KOPT-K1 (cell line): ENCODE data around the gene FLACC1.

ENCODE experiments used
- H3K27ac ChIP-seq: fragments of 200-600 bp; sonication (generic); 2 replicates; pipeline ENCODE4 v1.5.1; 2016; ENCODE audit warnings: antibody characterized with exemption, mild to moderate bottlenecking, low read depth, low read length; ENCODE audit not compliant: poor library complexity, severe bottlenecking
- H3K36me3 ChIP-seq: fragments of 200-600 bp; sonication (generic); 2 replicates; pipeline ENCODE4 v1.5.1; 2017; ENCODE audit warnings: antibody characterized with exemption, mild to moderate bottlenecking, low read length, moderate library complexity; ENCODE audit not compliant: insufficient read depth
- H3K9me3 ChIP-seq: fragments of 200-600 bp; sonication (generic); 2 replicates; pipeline ENCODE4 v1.5.1; 2017; ENCODE audit warnings: antibody characterized with exemption, low read length, mild to moderate bottlenecking; ENCODE audit not compliant: insufficient read depth, poor library complexity, severe bottlenecking

Gene FLACC1

DNA sequence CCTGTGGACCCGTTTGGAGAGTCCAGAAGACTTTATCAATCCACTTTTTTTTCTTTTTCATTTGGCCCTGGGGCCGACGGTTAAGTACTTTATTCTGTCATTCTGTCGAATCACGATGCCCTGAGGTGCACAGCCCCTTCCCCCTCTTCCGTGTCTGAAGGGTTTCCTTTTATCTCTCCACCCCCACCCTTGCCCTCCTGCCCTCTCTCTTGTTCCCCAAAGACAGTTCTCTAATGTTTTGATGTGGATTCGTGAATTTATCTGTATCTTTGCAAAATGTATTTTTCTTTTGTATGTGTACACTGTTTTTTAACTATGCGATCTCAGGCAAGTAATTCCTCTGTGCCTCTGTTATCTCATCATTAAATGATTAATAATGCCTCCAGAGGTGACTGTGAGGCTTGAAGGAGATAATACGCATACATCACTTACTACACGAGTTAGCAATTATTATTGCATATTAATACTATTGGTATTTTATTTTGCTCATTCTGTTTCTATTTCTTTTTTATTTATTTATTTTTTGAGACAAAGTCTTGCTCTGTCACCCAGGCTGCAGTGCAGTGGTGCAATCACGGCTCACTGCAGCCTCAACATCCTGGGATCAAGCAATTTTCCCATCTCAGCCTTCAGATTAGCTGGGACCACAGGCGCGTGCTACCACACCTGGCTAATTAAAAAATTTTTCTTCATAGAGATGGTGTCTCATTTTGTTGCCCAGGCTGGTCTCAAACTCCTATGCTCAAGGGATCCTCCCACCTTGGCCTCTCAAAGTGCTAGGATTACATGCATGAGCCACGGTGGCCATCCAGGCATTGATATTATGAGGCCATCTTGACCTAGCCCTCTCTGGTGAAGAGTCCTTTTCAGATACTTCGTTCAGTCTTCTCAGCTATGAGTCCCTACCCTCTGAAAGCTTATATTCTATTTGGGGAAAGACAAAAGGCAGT is 98.2 kb downstream of the FLACC1 start:
- peaks cover 8% of the 10 kb centered on the region; the same call in 1 of the 2 replicates for H3K36me3 ChIP-seq
- H3K27ac ChIP-seq, result peak overlapping the region; percentile 99
- no peaks in the 10 kb centered on the region for H3K9me3 ChIP-seq

DNA sequence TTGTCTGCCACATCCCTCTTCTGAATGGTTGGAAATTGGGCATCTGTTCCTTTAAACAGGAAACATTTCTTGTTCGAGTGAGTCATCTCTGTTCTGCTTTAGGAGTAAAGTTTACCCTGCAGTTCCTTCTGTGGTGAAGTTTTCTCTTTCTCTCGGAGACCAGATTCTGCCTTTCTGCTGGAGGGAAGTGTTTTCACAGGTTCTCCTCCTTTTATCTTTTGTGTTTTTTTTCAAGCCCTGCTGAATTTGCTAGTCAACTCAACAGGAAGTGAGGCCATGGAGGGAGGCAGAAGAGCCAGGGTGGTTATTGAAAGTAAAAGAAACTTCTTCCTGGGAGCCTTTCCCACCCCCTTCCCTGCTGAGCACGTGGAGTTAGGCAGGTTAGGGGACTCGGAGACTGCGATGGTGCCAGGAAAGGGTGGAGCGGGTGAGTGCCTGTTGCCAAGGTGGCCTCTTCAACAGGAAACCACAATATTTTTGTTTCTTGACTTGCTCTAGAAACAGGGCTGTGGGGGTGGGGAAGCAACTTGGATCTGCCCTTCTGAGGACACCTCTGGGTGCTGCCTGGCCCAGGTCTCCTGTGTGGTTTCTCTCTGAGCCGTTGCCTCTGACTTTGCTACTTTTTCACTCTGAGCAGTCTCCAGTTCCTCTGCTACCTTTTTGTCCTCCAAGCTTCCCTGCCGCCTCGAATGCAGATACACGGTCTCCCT is 99.0 kb downstream of the FLACC1 start:
- H3K27ac ChIP-seq, result peak overlapping the region; percentile 99
- no peaks in the 10 kb centered on the region for H3K9me3 ChIP-seq
- peaks cover 8% of the 10 kb centered on the region; the same call in 1 of the 2 replicates for H3K36me3 ChIP-seq

DNA sequence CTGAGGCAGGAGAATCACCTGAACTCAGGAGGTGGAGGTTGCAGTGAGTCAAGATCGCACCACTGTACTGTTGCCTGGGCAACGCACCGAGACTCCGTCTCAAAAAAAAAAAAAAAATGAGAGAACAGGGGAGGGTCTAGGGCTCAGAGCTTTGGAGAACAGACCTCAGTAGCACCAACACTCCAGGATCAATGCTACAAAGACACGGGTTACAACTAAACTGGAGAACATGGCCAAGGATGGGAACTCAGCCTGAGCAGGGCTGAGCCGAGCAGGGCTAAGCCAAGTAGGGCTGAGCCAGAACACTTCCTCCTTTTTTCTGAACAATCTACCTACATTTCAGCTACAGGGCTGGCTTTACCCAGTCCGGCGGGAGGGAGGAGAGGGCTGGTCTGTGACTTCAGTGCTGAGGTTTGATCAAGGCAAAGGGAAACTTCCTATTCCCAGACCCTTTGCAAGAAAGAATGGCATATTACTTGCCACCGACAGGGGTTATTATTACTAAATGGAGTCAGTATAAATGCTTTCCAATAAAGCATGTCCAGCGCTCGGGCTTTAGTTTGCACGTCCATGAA is 99.7 kb downstream of the FLACC1 start:
- H3K36me3 ChIP-seq, result peaks cover 8% of the 10 kb centered on the region; the same call in 1 of the 2 replicates
- H3K9me3 ChIP-seq, result no peaks in the 10 kb centered on the region
- H3K27ac ChIP-seq, result peak overlapping the region; percentile 99

DNA sequence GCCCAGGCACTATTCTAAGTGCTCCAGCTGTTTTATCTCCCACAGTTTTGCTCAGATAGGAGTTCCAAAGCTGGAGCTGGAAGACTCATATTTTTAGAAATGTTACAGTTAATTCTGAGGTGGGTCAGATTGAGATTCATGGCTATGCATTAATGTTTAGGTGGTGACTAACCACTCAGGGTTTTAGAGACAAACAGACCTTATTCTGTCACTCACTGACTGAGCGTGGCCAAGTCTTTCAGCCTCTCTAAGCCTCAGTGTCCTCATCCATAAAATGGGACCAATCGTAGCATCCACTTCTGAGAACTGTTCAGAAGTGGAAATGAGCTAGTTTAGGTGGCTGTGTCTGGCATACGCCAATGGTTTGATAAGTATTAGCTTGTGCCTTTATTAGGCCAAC is 101.1 kb downstream of the FLACC1 start:
- Histone ChIP-seq H3K27ac (peak overlapping the region; percentile 99), H3K36me3 (peaks cover 10% of the 10 kb centered on the region; the same call in 1 of the 2 replicates), H3K9me3 (no peaks in the 10 kb centered on the region)

DNA sequence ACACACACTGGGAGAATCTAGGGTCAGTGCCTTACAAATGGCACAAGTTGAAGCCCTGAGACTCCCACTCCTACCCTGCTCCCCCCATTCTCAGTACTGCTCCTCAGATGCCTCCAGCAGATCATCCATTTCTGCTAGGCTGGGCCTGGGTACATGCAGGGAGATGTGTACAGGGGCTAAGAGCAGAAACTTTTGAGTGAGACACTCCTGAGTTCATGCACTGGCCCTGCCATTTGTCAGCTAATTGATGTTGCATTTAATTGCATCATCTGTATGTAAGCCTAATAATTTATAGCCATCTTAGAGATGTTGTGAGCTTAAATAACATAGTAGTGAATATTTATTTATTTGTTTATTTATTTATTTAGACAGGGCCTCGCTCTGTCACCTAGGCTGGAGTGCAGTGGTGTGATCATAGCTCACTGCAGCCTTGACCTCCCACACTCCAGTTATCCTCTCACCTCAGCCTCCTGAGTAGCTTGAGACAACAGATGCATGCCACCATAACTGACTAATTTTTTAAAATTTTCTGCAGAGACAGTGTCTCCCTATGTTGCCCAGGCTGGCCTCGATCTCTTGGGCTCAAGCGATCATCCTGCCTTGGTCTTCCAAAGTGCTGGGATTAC is 101.6 kb downstream of the FLACC1 start:
- peaks cover 4% of the 10 kb centered on the region for H3K9me3 ChIP-seq
- H3K36me3 ChIP-seq, result peaks cover 15% of the 10 kb centered on the region
- H3K27ac ChIP-seq, result peak overlapping the region; percentile 99

- Histone ChIP-seq H3K27ac (peak overlapping the region; percentile 99), H3K36me3 (peaks cover 28% of the 10 kb centered on the region), H3K9me3 (peaks cover 17% of the 10 kb centered on the region)
Observed at GRCh38 chr2:201254081-201254730, 102.9 kb downstream of the FLACC1 start.

- Histone ChIP-seq H3K27ac (peak overlapping the region; percentile 99), H3K9me3 (peaks cover 23% of the 10 kb centered on the region), H3K36me3 (peaks cover 38% of the 10 kb centered on the region)
Observed at GRCh38 chr2:201250741-201251140, 106.4 kb downstream of the FLACC1 start.

DNA sequence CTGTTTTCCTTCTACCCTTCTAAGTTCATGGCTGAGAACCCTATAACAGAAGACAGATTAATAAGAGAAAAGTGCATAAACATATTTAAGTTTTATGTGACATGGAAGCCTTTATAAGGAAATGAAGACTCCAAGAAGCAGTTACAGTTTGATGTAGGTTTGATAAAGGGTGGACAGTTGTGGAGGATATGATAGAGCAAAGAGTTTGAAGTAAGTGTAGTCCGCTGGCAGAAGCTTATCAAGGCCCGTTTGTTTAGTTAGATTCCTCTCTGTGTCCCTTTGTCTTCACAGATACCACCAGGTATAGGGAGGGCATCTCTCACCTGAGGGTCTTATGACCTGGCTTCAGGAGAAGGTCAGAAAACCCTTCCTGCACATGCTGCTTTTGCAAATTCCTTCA is 107.3 kb downstream of the FLACC1 start:
- Histone ChIP-seq H3K9me3 (peaks cover 23% of the 10 kb centered on the region), H3K36me3 (peaks cover 33% of the 10 kb centered on the region), H3K27ac (peak overlapping the region; percentile 99)

- peak overlapping the region; percentile 29 for H3K27ac ChIP-seq
- peaks cover 30% of the 10 kb centered on the region for H3K36me3 ChIP-seq
- peaks cover 23% of the 10 kb centered on the region for H3K9me3 ChIP-seq
Observed at GRCh38 chr2:201248288-201248844, 108.8 kb downstream of the FLACC1 start.

DNA sequence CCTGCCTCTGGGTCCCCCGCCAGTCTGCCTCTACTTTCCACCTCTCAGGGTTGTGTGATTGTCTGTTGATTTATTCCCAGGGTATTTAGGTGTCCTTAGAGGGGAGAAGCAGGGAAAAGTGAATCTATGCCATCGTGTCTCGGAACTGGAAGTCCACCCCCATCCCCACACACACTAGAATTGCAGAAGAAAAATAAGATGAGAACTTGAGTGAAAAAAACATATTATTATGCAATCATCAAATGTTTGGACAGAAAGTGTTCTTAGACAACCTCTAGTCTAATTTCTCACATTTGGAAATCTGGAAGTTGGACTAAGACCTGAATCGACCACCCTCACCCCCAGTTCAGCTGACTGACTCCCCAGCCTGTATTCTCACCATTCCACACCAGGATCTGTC is 110.9 kb downstream of the FLACC1 start:
- peak overlapping the region; percentile 25 for H3K27ac ChIP-seq
- H3K36me3 ChIP-seq, result peaks cover 40% of the 10 kb centered on the region

DNA sequence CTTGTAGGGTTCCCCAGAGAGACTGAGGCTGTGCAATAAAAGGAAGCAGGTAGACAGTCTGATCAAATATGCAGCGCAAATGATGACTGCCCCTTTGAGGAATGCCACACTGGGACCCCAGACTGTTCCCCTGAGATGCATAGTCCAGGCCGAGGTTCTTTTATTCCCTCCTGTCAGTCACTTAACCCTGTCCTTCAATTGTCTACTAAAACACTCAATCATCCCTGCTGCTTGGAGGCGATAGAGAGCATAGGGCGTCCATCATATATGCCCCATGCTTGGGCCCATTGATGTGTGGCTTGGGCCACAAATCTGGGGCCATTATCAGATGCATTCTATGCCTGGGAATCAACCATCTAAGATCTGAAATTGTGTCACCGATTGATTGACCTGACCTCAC is 112.3 kb downstream of the FLACC1 start:
- Histone ChIP-seq H3K9me3 (peaks cover 32% of the 10 kb centered on the region), H3K27ac (peak overlapping the region; percentile 1), H3K36me3 (peaks cover 40% of the 10 kb centered on the region)

More for the DNA sequence above, 110.9 kb downstream of the FLACC1 start:
- H3K9me3 ChIP-seq, result peaks cover 29% of the 10 kb centered on the region

- Histone ChIP-seq H3K36me3 (peaks cover 48% of the 10 kb centered on the region), H3K27ac (no peak overlapping the region)
Observed at GRCh38 chr2:201242571-201243277, 114.4 kb downstream of the FLACC1 start.

GRCh38 chr2:201239167-201239935 is 117.8 kb downstream of the FLACC1 start:
- H3K9me3 ChIP-seq, result peaks cover 26% of the 10 kb centered on the region
- H3K27ac ChIP-seq, result peak overlapping the region; percentile 12
- peaks cover 57% of the 10 kb centered on the region for H3K36me3 ChIP-seq

More at GRCh38 chr2:201242571-201243277, 114.4 kb downstream of the FLACC1 start:
- peaks cover 26% of the 10 kb centered on the region for H3K9me3 ChIP-seq
